HepG2 (cell line): ENCODE measurements around the gene NINJ2. TPM values are rescaled to one million over a fixed set of nuclear protein-coding genes. Genes with fewer than 3 reads are reported as not detected.

Source experiments
- GABPA ChIP-seq, 2 experiments: IDR thresholded peaks; 2 replicates each; pipeline ENCODE4 v1.6.1; 2011 to 2016; ENCODE audit warnings: low read depth in 2 of 2, low read length in 1 of 2, missing biosample characterization in 1 of 2, missing genetic modification characterization in 1 of 2
- GABPB1 ChIP-seq: IDR thresholded peaks from 2 replicates; pipeline ENCODE4 v1.6.1; 2016; ENCODE audit warnings: mild to moderate bottlenecking, missing genetic modification reagents, moderate library complexity, missing compliant biosample characterization
- HES4 ChIP-seq: sonication (generic); formaldehyde crosslinking; IDR thresholded peaks from 2 replicates; pipeline ENCODE4 v1.9.0; 2021; ENCODE audit warnings: mild to moderate bottlenecking, missing genetic modification reagents, borderline replicate concordance
- HNF4G ChIP-seq, 2 experiments: sonication (generic) in 1 of 2; formaldehyde crosslinking in 1 of 2; IDR thresholded peaks; 2 replicates each; pipeline versions ENCODE4 v1.4.0 to v1.6.1; 2011 to 2020; ENCODE audit warnings: borderline replicate concordance in 2 of 2, low read depth in 2 of 2, mild to moderate bottlenecking in 2 of 2, low read length in 1 of 2, missing genetic modification reagents in 1 of 2, moderate library complexity in 1 of 2
- RXRB ChIP-seq: IDR thresholded peaks from 2 replicates; pipeline ENCODE4 v1.6.1; 2016; ENCODE audit warnings: borderline replicate concordance, missing genetic modification reagents, missing compliant biosample characterization
- TARDBP ChIP-seq: sonication (generic); formaldehyde crosslinking; IDR thresholded peaks from 2 replicates; pipeline ENCODE4 v1.8.0; 2022; ENCODE audit warnings: mild to moderate bottlenecking, missing genetic modification reagents
- ZNF367 ChIP-seq: sonication (generic); formaldehyde crosslinking; IDR thresholded peaks from 2 replicates; pipeline ENCODE4 v1.4.0; 2020; ENCODE audit warnings: missing genetic modification reagents, borderline replicate concordance
- ZNF446 ChIP-seq: sonication (generic); formaldehyde crosslinking; IDR thresholded peaks from 2 replicates; pipeline ENCODE4 v1.5.0; 2020; ENCODE audit warnings: mild to moderate bottlenecking, missing genetic modification reagents
- ZNF572 ChIP-seq: sonication (generic); formaldehyde crosslinking; IDR thresholded peaks from 2 replicates; pipeline ENCODE4 v1.5.1; 2020; ENCODE audit warnings: mild to moderate bottlenecking, missing genetic modification reagents
- ZNF672 ChIP-seq: sonication (generic); formaldehyde crosslinking; IDR thresholded peaks from 2 replicates; pipeline ENCODE4 v1.8.1; 2022; ENCODE audit warnings: missing genetic modification reagents
- ZNF687 ChIP-seq: sonication (generic); formaldehyde crosslinking; IDR thresholded peaks from 2 replicates; pipeline ENCODE4 v1.5.1; 2020; ENCODE audit warnings: mild to moderate bottlenecking, missing genetic modification reagents, moderate library complexity
- ZNF768 ChIP-seq: sonication (generic); formaldehyde crosslinking; IDR thresholded peaks from 2 replicates; pipeline ENCODE4 v1.4.0; 2020; ENCODE audit warnings: missing genetic modification reagents
- polyA plus RNA-seq, 8 experiments: library from polyadenylated mRNA; depleted of rRNA in 3 of 8; stranded (reverse) in 7 of 8; unstranded in 1 of 8; fragments of >200 nt; fragmentation: Illumina TruSeq in 4 of 8; extraction: Trizol in 4 of 8; gene quantifications; 2 replicates each; pipeline versions ENCODE4 v1.2.1 to v1.2.3, GENCODE V29; 2011 to 2016; ENCODE audit warnings: low read depth in 4 of 8, missing spikeins in 1 of 8, mixed read lengths in 1 of 8; ENCODE audit not compliant: insufficient read depth in 1 of 8
- total RNA-seq, 5 experiments: library from RNA; depleted of rRNA; stranded (reverse); fragments of >200 nt; fragmentation: Illumina TruSeq; extraction: Trizol; gene quantifications; 2 replicates each; pipeline ENCODE4 v1.2.3, GENCODE V29; 2016; ENCODE audit warnings: low read depth in 1 of 5

NINJ2 gene
- total and polyA plus RNA-seq, 2 of the 13 experiments (the other 11 are each of a cell fraction or from before 2014, with no cell fraction given), result 0.62 to 3.8 TPM

GRCh38 chr12:546920-547845 lies 116.1 kb downstream of the NINJ2 start (continued):
- peak; percentile 50 for TF ChIP-seq ZNF687
- TF ChIP-seq GABPA (IDR thresholded peaks at IDR 0.05; ENCODE audit: low read depth, low read length), result no peak
- 0 out of 2 replicates have a peak, but pooled peaks have one; percentile 23 for TF ChIP-seq GABPA (CRISPR knock-in tag; IDR thresholded peaks at IDR 0.05; ENCODE audit: low read depth)
- peak; percentile 57; the same call in 1 of the 2 replicates for TF ChIP-seq ZNF572 (CRISPR knock-in tag)
- TF ChIP-seq HES4 (CRISPR knock-in tag), result no peak
- peak; percentile 74; the same call in 1 of the 2 replicates for TF ChIP-seq RXRB (CRISPR knock-in tag)
- TF ChIP-seq GABPB1 (CRISPR knock-in tag), result peak; percentile 57; the same call in 1 of the 2 replicates
- TF ChIP-seq ZNF672 (CRISPR knock-in tag), result no peak
- no peak for TF ChIP-seq ZNF367
- TF ChIP-seq HNF4G (IDR thresholded peaks at IDR 0.05; ENCODE audit: borderline replicate concordance, low read depth, low read length), result no peak
- no peak for TF ChIP-seq HNF4G (CRISPR knock-in tag; IDR thresholded peaks at IDR 0.05; ENCODE audit: borderline replicate concordance, low read depth)
- peak; percentile 26; the same call in 1 of the 2 replicates for TF ChIP-seq TARDBP
- peak; percentile 68; the same call in 1 of the 2 replicates for TF ChIP-seq ZNF768 (CRISPR knock-in tag)
- no peak for TF ChIP-seq ZNF446 (CRISPR knock-in tag)
